ENCODE data around the gene ADGRG6.
A peak's percentile ranks its signal among the peaks of the same experiment; 100 is the strongest.
"Not testable (repeated sequence)": the region's sequence is repeated elsewhere in the genome, so short reads cannot be mapped to it uniquely, and the experiment has no call there.

Gene ADGRG6

DNA sequence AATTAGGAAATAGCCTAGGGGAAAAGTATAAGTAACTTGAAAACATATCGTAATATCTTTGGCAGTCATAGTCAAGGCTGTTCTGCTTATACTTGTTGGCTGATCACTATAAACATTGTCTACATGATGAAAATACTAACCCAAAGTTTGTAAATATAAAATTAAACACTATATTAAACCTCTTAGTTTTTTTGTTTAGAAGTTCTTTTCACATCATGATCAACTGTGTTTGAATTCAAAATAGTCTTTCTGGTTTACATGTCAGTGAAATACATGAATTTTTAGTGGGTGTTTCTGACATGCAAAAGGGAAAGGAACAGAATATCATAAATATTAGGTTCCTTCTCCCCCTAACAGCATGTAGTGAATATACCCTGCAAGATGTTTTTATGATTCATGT is 43.5 kb downstream of the ADGRG6 start:
- H3K27ac Mint-ChIP-seq (ENCODE audit: low read depth), result no peak overlapping the region

GRCh38 chr6:142346166-142346565 is 44.4 kb downstream of the ADGRG6 start:
- H3K9me3 Mint-ChIP-seq, result not testable (repeated sequence)

More for the DNA sequence above, 43.5 kb downstream of the ADGRG6 start:
- Mint-ChIP-seq H3K4me1 (no peaks in the 10 kb centered on the region), H3K36me3 (ENCODE audit: insufficient read depth) (no peaks in the 10 kb centered on the region), H3K4me3 (no peak overlapping the region), H3K27me3 (peaks cover 27% of the 10 kb centered on the region), H3K9me3 (no peaks in the 10 kb centered on the region)
- DNase-seq (ENCODE audit: low spot score in 2 of 2) (no peak), ATAC-seq (replicated peaks; ENCODE audit: extremely low read depth, poor library complexity, severe bottlenecking) (no peak)

DNA sequence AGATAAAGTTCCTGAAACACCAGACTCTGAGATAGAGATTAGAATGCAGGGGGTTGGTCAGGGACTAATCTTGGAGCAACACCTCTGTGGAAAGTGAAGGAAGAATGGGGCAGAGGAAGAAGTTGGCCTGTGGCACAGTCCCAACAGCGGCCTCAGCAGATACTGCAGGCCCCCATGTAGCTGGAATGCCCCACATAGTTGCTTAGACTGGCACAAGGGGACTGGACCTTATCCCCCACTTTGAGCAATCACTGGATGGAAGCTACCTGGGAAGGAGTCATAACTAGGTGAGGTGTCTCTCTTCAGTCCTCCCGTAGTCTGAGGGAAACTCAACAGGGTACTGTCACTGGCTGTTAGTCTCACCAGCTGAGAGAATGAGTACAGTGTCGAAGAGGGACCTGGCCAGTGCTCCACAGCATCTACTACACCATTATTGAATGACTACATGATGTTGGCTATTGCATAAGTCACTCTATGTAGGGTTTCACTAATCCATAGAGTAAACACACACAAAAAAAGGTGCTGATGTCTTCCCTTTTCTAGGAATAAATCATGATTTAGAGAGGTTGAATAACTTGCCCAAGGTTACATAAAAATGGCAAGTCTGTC is 47.5 kb downstream of the ADGRG6 start:
- Mint-ChIP-seq H3K27me3 (peaks cover 27% of the 10 kb centered on the region), H3K4me1 (no peaks in the 10 kb centered on the region), H3K9me3 (no peaks in the 10 kb centered on the region), H3K36me3 (ENCODE audit: insufficient read depth) (no peaks in the 10 kb centered on the region), H3K4me3 (no peak overlapping the region), H3K27ac (ENCODE audit: low read depth) (no peak overlapping the region)
- ATAC-seq (replicated peaks; ENCODE audit: extremely low read depth, poor library complexity, severe bottlenecking) (no peak), DNase-seq (ENCODE audit: low spot score in 2 of 2) (no peak)

More at GRCh38 chr6:142346166-142346565, 44.4 kb downstream of the ADGRG6 start:
- H3K27me3 Mint-ChIP-seq, result peaks cover 34% of the 10 kb centered on the region
- H3K4me3 Mint-ChIP-seq; ATAC-seq (replicated peaks; ENCODE audit: extremely low read depth, poor library complexity, severe bottlenecking); DNase-seq (ENCODE audit: low spot score in 2 of 2); H3K27ac Mint-ChIP-seq (ENCODE audit: low read depth); H3K36me3 Mint-ChIP-seq (ENCODE audit: insufficient read depth); H3K4me1 Mint-ChIP-seq: not testable (repeated sequence)

DNA sequence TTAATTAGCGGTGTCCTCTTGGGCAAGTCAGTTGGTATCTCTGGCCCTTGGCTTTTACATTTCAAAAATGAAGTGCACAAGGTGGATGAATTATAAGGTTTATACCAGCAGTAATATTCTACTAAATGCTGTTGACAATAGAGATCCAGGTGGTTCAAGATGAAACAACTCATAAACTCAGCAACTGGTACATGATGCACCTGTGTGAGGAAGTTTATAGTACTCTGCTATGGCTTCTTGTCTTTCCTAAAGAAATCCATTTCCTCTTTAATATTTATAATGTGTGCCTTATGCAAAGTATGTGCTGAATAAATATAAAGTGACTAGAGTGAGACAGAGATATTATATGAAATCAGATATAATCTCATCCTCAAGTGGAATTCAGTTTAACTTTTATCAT is 48.5 kb downstream of the ADGRG6 start:
- Mint-ChIP-seq H3K4me3 (no peak overlapping the region), H3K36me3 (ENCODE audit: insufficient read depth) (no peaks in the 10 kb centered on the region), H3K27me3 (peaks cover 27% of the 10 kb centered on the region), H3K27ac (ENCODE audit: low read depth) (no peak overlapping the region), H3K9me3 (no peaks in the 10 kb centered on the region), H3K4me1 (no peaks in the 10 kb centered on the region)
- DNase-seq (ENCODE audit: low spot score in 2 of 2), result no peak
- no peak for ATAC-seq (replicated peaks; ENCODE audit: extremely low read depth, poor library complexity, severe bottlenecking)

GRCh38 chr6:142353690-142354089 is 51.9 kb downstream of the ADGRG6 start:
- H3K4me3 Mint-ChIP-seq, result no peak overlapping the region
- H3K36me3 Mint-ChIP-seq (ENCODE audit: insufficient read depth), result no peaks in the 10 kb centered on the region
- ATAC-seq (replicated peaks; ENCODE audit: extremely low read depth, poor library complexity, severe bottlenecking) (no peak), DNase-seq (ENCODE audit: low spot score in 2 of 2) (no peak)
- H3K27ac Mint-ChIP-seq (ENCODE audit: low read depth), result no peak overlapping the region
- H3K27me3 Mint-ChIP-seq, result peaks cover 16% of the 10 kb centered on the region
- no peaks in the 10 kb centered on the region for H3K4me1 Mint-ChIP-seq
- no peaks in the 10 kb centered on the region for H3K9me3 Mint-ChIP-seq

DNA sequence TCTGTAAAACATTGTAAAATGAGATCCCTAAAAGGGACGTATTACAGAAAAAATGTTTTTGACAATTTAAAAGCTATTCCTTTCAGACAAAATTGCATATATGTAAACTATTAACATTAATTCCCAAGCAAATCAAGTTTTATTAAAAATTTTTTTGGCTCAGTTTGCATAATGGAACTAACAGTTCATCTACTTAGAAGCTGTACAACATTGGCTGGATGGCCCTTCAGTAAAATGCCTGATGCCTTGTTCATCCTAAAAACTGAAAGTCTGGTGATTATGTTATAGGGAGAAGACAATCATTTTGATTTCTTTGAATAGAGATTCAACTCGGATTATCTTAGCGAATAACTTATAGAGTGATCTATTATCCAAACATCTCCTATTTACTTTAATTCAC is 52.8 kb downstream of the ADGRG6 start:
- DNase-seq (ENCODE audit: low spot score in 2 of 2) (no peak), ATAC-seq (replicated peaks; ENCODE audit: extremely low read depth, poor library complexity, severe bottlenecking) (no peak)
- Mint-ChIP-seq H3K4me3 (no peak overlapping the region), H3K27me3 (peaks cover 9% of the 10 kb centered on the region), H3K9me3 (no peaks in the 10 kb centered on the region), H3K27ac (ENCODE audit: low read depth) (no peak overlapping the region), H3K4me1 (no peaks in the 10 kb centered on the region), H3K36me3 (ENCODE audit: insufficient read depth) (no peaks in the 10 kb centered on the region)

GRCh38 chr6:142355520-142356174 is 53.8 kb downstream of the ADGRG6 start:
- DNase-seq (ENCODE audit: low spot score in 2 of 2) (no peak), ATAC-seq (replicated peaks; ENCODE audit: extremely low read depth, poor library complexity, severe bottlenecking) (peak; percentile 19)
- Mint-ChIP-seq H3K4me3 (no peak overlapping the region), H3K27ac (ENCODE audit: low read depth) (no peak overlapping the region), H3K36me3 (ENCODE audit: insufficient read depth) (no peaks in the 10 kb centered on the region), H3K9me3 (no peaks in the 10 kb centered on the region), H3K27me3 (peaks cover 8% of the 10 kb centered on the region), H3K4me1 (no peaks in the 10 kb centered on the region)

DNA sequence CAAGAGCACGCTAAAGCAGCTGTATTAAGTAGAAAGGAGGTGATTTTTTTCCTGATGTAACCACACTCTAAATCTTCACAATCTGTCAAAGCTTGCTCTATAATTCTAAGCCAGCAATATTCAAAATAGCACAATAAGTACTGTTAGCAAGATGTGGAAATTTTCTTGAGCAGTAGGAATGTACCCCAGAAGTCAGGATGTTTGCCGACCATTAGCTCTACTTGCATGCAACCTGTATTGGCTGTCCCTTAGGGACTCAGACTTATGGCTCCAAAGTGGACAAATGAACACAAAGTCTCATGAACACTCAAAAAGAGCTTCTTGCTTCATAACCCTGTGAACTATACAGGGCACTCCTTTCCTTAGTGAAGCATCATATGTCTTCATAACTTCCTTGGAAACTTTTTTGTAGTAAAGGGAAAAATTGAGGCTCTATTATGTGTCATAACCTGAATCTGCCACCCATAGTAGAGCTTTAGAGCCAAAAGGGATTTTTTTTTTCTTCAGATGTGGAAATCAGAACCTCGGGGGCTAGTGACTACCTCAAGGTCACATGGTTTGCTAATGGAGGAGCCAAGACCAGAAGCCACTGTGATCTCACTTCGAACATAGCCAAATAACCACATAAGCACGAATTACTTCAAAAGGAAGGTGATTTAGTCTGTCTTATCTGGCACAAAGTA is 54.5 kb downstream of the ADGRG6 start:
- Mint-ChIP-seq H3K9me3 (no peaks in the 10 kb centered on the region), H3K4me3 (no peak overlapping the region), H3K27me3 (peaks cover 6% of the 10 kb centered on the region), H3K27ac (ENCODE audit: low read depth) (no peak overlapping the region), H3K36me3 (ENCODE audit: insufficient read depth) (no peaks in the 10 kb centered on the region), H3K4me1 (no peaks in the 10 kb centered on the region)
- DNase-seq (ENCODE audit: low spot score in 2 of 2) (no peak), ATAC-seq (replicated peaks; ENCODE audit: extremely low read depth, poor library complexity, severe bottlenecking) (no peak)

- ATAC-seq (replicated peaks; ENCODE audit: extremely low read depth, poor library complexity, severe bottlenecking) (no peak), DNase-seq (ENCODE audit: low spot score in 2 of 2) (no peak)
- Mint-ChIP-seq H3K27ac (ENCODE audit: low read depth) (no peak overlapping the region), H3K36me3 (ENCODE audit: insufficient read depth) (no peaks in the 10 kb centered on the region), H3K9me3 (no peaks in the 10 kb centered on the region), H3K4me3 (no peak overlapping the region), H3K4me1 (no peaks in the 10 kb centered on the region), H3K27me3 (peaks cover 11% of the 10 kb centered on the region)
Observed at GRCh38 chr6:142356884-142357225, 55.0 kb downstream of the ADGRG6 start.

GRCh38 chr6:142357879-142358278 is 56.1 kb downstream of the ADGRG6 start:
- Mint-ChIP-seq H3K27me3 (peaks cover 15% of the 10 kb centered on the region), H3K4me1 (no peaks in the 10 kb centered on the region), H3K9me3 (no peaks in the 10 kb centered on the region), H3K4me3 (no peak overlapping the region), H3K27ac (ENCODE audit: low read depth) (no peak overlapping the region), H3K36me3 (ENCODE audit: insufficient read depth) (no peaks in the 10 kb centered on the region)
- DNase-seq (ENCODE audit: low spot score in 2 of 2), result no peak
- no peak for ATAC-seq (replicated peaks; ENCODE audit: extremely low read depth, poor library complexity, severe bottlenecking)

DNA sequence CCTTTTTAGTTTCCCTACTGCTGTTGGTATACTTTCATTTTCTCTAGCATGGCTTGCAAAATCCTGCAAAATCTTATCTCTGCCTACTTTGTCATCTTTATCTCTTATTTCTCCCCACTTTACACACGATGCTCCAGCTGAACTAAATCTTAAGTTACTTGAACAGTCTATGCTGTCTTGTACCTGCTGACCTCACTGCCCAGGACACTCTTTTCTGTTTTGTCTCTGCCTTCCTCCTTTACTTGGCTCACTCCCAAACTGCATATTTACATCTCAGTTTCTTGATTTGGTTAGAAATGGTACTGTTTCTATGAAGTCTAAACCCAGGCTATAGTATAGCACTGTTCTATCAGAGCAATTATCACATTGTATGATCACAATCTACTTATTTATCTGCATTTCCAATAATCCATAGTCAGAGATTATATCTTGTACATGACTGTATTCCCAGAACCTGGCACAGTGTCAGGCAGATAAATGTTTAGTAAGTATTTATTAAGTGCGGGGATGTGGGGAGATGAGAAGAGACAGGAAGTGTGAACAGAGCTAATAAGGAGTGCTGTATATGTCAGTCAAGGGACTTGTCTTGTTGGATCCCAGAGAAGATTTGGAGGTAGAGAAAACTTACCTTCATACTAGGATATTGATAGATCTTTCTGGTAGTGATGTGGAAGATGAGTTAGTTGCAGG is 57.6 kb downstream of the ADGRG6 start:
- DNase-seq (ENCODE audit: low spot score in 2 of 2) (no peak), ATAC-seq (replicated peaks; ENCODE audit: extremely low read depth, poor library complexity, severe bottlenecking) (no peak)
- H3K4me3 Mint-ChIP-seq, result no peak overlapping the region
- H3K27ac Mint-ChIP-seq (ENCODE audit: low read depth), result no peak overlapping the region
- H3K36me3 Mint-ChIP-seq (ENCODE audit: insufficient read depth), result no peaks in the 10 kb centered on the region
- H3K4me1 Mint-ChIP-seq, result no peaks in the 10 kb centered on the region
- peaks cover 15% of the 10 kb centered on the region for H3K27me3 Mint-ChIP-seq
- no peaks in the 10 kb centered on the region for H3K9me3 Mint-ChIP-seq

- no peak for DNase-seq (ENCODE audit: low spot score in 2 of 2)
- Mint-ChIP-seq H3K27ac (ENCODE audit: low read depth) (no peak overlapping the region), H3K36me3 (ENCODE audit: insufficient read depth) (no peaks in the 10 kb centered on the region), H3K27me3 (peaks cover 25% of the 10 kb centered on the region), H3K4me3 (no peak overlapping the region), H3K4me1 (no peaks in the 10 kb centered on the region), H3K9me3 (no peaks in the 10 kb centered on the region)
- no peak for ATAC-seq (replicated peaks; ENCODE audit: extremely low read depth, poor library complexity, severe bottlenecking)
Observed at GRCh38 chr6:142361345-142361744, 59.5 kb downstream of the ADGRG6 start.
